ENCODE measurements around the gene MYH10.

Gene MYH10

DNA sequence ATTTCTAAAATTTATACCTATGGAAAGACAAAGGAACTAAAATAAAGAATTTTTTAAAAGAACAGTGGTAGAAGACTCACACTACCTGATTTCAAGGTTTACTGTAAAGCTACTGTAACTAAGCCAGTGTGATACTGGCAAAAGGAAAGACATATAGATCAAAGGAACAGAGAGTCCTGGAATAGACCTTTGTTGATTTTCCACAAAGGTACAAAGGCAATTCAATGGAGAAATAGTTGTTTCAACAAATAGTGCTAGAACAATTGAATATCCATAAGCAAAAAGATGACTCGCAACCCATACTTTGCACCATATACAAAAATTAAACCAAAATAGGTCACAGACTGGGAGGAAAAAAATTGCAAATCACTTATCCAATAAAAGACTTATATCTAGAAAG is 36.7 kb downstream of the MYH10 start:
- Histone ChIP-seq H3K9me3 (no peaks in the 10 kb centered on the region), H3K27me3 (peaks cover 7% of the 10 kb centered on the region), H3K27ac (no peak overlapping the region), H3K4me1 (ENCODE audit: control insufficient read depth in 1 of 2, insufficient read depth in 1 of 2, low read depth in 1 of 2, low read length in 1 of 2) (no peaks in the 10 kb centered on the region), H3K4me3 (ENCODE audit: low read depth in 1 of 2, low read length in 1 of 2) (no peak overlapping the region), H3K36me3 (no peaks in the 10 kb centered on the region)
- TF ChIP-seq, protein P1, sequence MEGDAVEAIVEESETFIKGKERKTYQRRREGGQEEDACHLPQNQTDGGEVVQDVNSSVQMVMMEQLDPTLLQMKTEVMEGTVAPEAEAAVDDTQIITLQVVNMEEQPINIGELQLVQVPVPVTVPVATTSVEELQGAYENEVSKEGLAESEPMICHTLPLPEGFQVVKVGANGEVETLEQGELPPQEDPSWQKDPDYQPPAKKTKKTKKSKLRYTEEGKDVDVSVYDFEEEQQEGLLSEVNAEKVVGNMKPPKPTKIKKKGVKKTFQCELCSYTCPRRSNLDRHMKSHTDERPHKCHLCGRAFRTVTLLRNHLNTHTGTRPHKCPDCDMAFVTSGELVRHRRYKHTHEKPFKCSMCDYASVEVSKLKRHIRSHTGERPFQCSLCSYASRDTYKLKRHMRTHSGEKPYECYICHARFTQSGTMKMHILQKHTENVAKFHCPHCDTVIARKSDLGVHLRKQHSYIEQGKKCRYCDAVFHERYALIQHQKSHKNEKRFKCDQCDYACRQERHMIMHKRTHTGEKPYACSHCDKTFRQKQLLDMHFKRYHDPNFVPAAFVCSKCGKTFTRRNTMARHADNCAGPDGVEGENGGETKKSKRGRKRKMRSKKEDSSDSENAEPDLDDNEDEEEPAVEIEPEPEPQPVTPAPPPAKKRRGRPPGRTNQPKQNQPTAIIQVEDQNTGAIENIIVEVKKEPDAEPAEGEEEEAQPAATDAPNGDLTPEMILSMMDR (IDR thresholded peaks at IDR 0.05), result no peak

DNA sequence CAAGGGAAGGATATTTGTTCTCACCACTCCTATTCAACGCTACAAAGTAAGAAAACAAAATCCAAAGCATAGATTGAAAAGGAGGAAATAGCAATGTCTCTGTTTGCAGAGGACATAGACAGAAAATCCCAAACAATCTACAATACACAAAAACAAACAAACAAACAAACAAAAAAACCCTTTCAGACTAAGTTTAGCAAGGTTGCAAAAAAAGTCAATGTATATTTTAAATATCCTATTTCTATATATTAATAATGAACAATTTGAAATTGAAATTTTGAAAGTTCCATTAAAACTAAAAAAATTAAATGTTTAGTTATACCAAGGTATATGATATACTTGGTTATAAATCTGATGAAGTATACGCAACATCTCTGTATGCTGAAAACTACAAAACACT is 37.2 kb downstream of the MYH10 start:
- no peak overlapping the region for H3K4me3 ChIP-seq (ENCODE audit: low read depth in 1 of 2, low read length in 1 of 2)
- H3K4me1 ChIP-seq (ENCODE audit: control insufficient read depth in 1 of 2, insufficient read depth in 1 of 2, low read depth in 1 of 2, low read length in 1 of 2), result no peaks in the 10 kb centered on the region
- H3K36me3 ChIP-seq, result no peaks in the 10 kb centered on the region
- no peak overlapping the region for H3K27ac ChIP-seq
- H3K27me3 ChIP-seq, result peaks cover 6% of the 10 kb centered on the region
- no peaks in the 10 kb centered on the region for H3K9me3 ChIP-seq
- TF ChIP-seq, protein P1 (IDR thresholded peaks at IDR 0.05), result no peak

DNA sequence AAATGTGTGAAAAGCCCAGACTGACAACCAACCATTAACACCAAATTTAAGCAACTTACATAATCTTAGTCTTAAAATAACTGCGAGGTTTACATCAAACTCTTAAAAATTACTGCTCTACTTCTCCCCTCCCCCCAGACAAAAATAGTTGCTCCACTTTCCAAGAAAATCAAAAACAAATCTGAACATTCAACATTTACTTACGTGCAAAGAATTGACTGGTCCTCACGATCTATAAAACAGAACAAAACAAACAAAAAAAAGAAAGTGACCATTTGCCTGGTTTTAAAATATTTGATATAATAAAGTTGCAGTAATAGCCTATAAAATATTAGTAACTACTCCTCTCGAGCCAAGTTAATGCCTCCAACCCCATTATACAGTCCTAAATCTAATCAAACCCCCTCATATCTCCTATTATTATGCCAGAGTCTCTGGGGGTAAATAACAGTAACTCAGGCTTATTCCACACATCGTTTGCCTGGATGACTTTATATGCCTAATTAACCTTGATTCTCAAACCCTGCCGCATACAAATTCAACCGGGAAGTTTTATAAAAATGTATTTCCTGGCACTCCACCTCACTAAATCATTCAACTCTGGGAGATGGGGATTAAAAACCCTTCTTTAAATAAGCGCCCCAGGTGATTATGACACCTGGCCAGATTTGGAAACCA is 41.5 kb downstream of the MYH10 start:
- H3K9me3 ChIP-seq, result no peaks in the 10 kb centered on the region
- H3K36me3 ChIP-seq, result no peaks in the 10 kb centered on the region
- no peak overlapping the region for H3K27ac ChIP-seq
- H3K27me3 ChIP-seq, result peaks cover 22% of the 10 kb centered on the region
- no peaks in the 10 kb centered on the region for H3K4me1 ChIP-seq (ENCODE audit: control insufficient read depth in 1 of 2, insufficient read depth in 1 of 2, low read depth in 1 of 2, low read length in 1 of 2)
- TF ChIP-seq, protein P1 (IDR thresholded peaks at IDR 0.05), result no peak
- no peak overlapping the region for H3K4me3 ChIP-seq (ENCODE audit: low read depth in 1 of 2, low read length in 1 of 2)

DNA sequence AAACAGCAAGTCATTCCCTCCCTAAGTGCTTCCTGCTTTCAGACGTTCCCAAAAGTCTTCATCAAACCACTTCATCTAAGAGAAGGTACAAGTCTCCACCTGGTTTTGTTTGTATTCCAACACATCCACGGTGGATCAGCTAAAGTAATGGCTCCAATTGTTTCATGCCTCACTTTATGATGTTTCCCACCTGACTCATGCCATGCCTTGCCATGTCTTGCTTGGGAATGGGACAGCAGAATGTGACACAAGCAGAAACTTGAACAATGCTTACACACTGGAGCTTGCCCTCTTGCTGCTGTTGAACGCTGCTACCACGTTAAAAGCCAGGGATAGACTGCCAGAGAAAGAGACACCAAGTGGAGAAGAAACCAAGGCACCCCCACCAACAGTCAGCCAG is 43.8 kb downstream of the MYH10 start:
- TF ChIP-seq, protein P1 (IDR thresholded peaks at IDR 0.05), result no peak
- no peaks in the 10 kb centered on the region for H3K9me3 ChIP-seq
- no peaks in the 10 kb centered on the region for H3K36me3 ChIP-seq
- peaks cover 19% of the 10 kb centered on the region for H3K27me3 ChIP-seq
- no peak overlapping the region for H3K4me3 ChIP-seq (ENCODE audit: low read depth in 1 of 2, low read length in 1 of 2)
- H3K27ac ChIP-seq, result no peak overlapping the region
- H3K4me1 ChIP-seq (ENCODE audit: control insufficient read depth in 1 of 2, insufficient read depth in 1 of 2, low read depth in 1 of 2, low read length in 1 of 2), result no peaks in the 10 kb centered on the region

DNA sequence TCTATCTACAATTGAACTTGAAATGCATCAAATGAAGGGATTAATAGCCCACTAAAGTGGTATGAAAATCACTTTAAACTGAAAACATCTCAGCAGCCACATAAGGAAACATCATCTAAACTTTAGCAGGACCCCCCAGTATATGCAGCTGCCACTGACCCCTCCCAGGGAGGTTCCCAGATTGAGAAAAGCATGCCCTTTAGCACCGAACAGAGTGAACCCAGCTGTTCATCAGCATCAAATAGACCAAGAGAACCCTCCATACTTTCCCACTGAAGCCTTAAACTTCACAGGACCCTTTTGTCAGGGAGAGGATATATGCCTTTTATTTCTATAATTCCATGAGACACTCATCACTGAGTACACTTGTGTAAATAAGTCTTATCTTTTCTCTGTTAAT is 44.6 kb downstream of the MYH10 start:
- H3K4me1 ChIP-seq (ENCODE audit: control insufficient read depth in 1 of 2, insufficient read depth in 1 of 2, low read depth in 1 of 2, low read length in 1 of 2), result no peaks in the 10 kb centered on the region
- TF ChIP-seq, protein P1 (IDR thresholded peaks at IDR 0.05), result no peak
- H3K27ac ChIP-seq, result no peak overlapping the region
- H3K27me3 ChIP-seq, result peaks cover 17% of the 10 kb centered on the region
- no peak overlapping the region for H3K4me3 ChIP-seq (ENCODE audit: low read depth in 1 of 2, low read length in 1 of 2)
- no peaks in the 10 kb centered on the region for H3K36me3 ChIP-seq
- H3K9me3 ChIP-seq, result no peaks in the 10 kb centered on the region

Data from neutrophil (primary cell).